Measurements from ENCODE around the gene NDUFAF8.
"Not testable (repeated sequence)": the region's sequence is repeated elsewhere in the genome, so short reads cannot be mapped to it uniquely, and the experiment has no call there.

The NDUFAF8 gene

GRCh38 chr17:81223762-81224130 lies 15.4 kb upstream of the NDUFAF8 start:
- DNase-seq (ENCODE audit: low read depth), result no peak

GRCh38 chr17:81227630-81228029 lies 11.5 kb upstream of the NDUFAF8 start:
- DNase-seq (ENCODE audit: low read depth), result not testable (repeated sequence)

- DNase-seq (ENCODE audit: low read depth), result no peak
Observed at GRCh38 chr17:81228420-81228819, 10.7 kb upstream of the NDUFAF8 start.

GRCh38 chr17:81228834-81229665 lies 10.1 kb upstream of the NDUFAF8 start:
- no peak for DNase-seq (ENCODE audit: low read depth)

- no peak for DNase-seq (ENCODE audit: low read depth)
Observed at GRCh38 chr17:81229666-81229920, 9.5 kb upstream of the NDUFAF8 start.

GRCh38 chr17:81230043-81230820 lies 8.9 kb upstream of the NDUFAF8 start:
- no peak for DNase-seq (ENCODE audit: low read depth)

GRCh38 chr17:81231121-81231645 lies 7.9 kb upstream of the NDUFAF8 start:
- no peak for DNase-seq (ENCODE audit: low read depth)

GRCh38 chr17:81231766-81232581 lies 7.1 kb upstream of the NDUFAF8 start:
- DNase-seq (ENCODE audit: low read depth), result no peak

GRCh38 chr17:81232616-81233241 lies 6.4 kb upstream of the NDUFAF8 start:
- no peak for DNase-seq (ENCODE audit: low read depth)

- no peak for DNase-seq (ENCODE audit: low read depth)
Observed at GRCh38 chr17:81233316-81233715, 5.8 kb upstream of the NDUFAF8 start.

- no peak for DNase-seq (ENCODE audit: low read depth)
Observed at GRCh38 chr17:81233811-81234505, 5.2 kb upstream of the NDUFAF8 start.

GRCh38 chr17:81234506-81234855 lies 4.6 kb upstream of the NDUFAF8 start:
- DNase-seq (ENCODE audit: low read depth), result no peak

- no peak for DNase-seq (ENCODE audit: low read depth)
Observed at GRCh38 chr17:81234940-81235821, 3.9 kb upstream of the NDUFAF8 start.

GRCh38 chr17:81235822-81236740 lies 3.0 kb upstream of the NDUFAF8 start:
- no peak for DNase-seq (ENCODE audit: low read depth)

- no peak for DNase-seq (ENCODE audit: low read depth)
Observed at GRCh38 chr17:81236784-81237183, 2.3 kb upstream of the NDUFAF8 start.

- no peak for DNase-seq (ENCODE audit: low read depth)
Observed at GRCh38 chr17:81237591-81238489, 1.3 kb upstream of the NDUFAF8 start.

- DNase-seq (ENCODE audit: low read depth), result no peak
Observed at GRCh38 chr17:81238490-81238814, 666 bp upstream of the NDUFAF8 start.

GRCh38 chr17:81239714-81240555 lies 817 bp downstream of the NDUFAF8 start:
- peak; percentile 34 for DNase-seq (ENCODE audit: low read depth)

Measured in activated T-helper 9 cell treated with anti-CD3 and anti-CD28 coated beads, Interleukin-2, amount 50 U/mL, for 16 hours (primary cell).